HG02943 (cell line): ENCODE data around the gene DGKH.
"Not testable (repeated sequence)": the region's sequence is repeated elsewhere in the genome, so short reads cannot be mapped to it uniquely, and the experiment has no call there.

Experiments used
- ATAC-seq: cut with Tn5 transposase; IDR thresholded peaks from one replicate; pipeline ENCODE4 v1.9.1; 2021; ENCODE audit warnings: mild to moderate bottlenecking, low read depth, moderate library complexity; ENCODE audit not compliant: unreplicated experiment

Gene DGKH

DNA sequence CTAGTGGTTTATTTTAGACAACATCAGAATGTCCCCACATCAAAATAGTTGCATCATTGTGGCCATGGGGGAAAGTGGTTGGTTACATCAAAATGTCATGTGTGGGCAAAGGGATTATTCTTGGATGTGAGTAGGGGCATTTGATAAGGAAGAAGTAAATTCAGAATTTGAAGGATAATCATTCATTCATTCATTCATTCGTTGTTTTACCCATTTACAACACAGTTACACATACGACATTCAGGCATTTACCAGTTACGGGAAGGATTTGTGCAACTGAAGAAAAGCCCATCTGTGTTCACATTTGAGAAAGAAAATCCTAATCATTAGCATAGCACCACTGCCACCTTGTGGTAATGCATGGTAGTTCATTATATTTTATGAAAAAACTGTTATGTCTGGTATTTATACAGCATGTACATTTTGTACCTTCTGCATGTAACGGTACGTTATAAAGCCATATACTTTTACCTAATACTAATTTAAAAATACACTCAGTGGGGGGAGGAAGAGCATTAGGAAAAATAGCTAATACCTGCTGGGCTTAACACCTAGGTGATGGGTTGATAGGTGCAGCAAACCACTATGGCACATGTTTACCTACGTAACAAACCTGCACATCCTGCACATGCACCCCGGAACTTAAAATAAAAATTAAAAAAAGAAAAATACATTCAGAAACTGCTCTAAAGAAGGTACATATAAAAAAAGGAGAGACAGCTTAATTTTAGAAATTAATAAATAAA is 62.1 kb downstream of the DGKH start:
- no peak for ATAC-seq

DNA sequence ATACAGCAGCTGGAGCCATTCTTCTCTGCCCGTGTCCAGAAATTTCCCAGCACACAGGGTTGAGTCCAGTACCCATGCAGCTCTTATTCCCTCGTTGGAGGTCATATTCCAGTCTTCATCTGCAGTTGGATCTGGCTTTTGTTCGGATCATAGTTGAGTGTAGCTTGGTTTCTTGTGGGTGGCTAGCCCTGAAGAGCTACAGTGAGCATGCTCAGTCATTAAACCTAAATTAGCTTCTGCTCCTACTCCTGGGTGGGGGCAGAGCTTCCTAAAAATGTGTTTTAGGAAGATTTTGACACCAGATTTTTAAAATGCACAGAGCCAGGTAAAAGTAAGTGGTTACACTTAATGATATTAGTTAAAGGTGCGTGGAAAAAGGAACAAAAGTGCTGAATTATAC is 64.4 kb downstream of the DGKH start:
- no peak for ATAC-seq

DNA sequence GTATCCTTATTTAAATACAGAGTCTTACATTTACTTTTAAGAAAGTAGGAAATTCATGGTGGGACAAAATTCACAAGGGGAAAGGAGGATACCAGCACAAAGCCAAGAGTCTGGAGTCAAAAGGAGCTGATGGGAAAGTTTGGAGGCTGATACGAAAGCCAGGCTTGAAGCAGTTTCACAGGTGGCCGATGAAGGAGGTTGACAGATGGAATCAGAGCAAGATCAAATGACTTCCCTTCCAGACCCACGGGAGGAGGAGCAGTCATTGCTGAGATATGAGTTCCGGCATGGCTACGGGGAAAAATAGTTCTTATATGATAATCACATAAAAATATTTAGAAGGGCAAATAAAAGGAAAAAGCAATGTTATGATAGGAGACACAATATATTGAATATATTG is 65.0 kb downstream of the DGKH start:
- ATAC-seq, result no peak

DNA sequence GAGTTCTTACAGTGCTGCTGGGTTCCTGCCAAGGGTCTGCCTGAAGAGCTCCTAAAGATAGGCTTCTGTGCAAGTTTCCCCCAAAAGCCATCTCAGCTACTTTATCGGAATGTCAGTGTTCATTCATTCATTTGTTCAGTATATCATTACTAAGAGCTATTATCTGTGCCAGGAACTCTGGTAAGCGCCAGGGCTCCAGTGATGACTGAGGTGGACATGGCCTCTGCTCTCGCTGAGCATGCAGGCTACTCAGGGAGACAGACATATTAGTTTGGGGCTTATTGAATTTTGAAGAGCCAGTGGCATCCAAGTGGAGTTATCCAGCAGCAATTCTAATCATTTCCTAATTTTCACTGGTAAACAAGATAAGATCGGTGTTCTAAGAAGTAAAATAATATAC is 65.8 kb downstream of the DGKH start:
- ATAC-seq, result no peak

DNA sequence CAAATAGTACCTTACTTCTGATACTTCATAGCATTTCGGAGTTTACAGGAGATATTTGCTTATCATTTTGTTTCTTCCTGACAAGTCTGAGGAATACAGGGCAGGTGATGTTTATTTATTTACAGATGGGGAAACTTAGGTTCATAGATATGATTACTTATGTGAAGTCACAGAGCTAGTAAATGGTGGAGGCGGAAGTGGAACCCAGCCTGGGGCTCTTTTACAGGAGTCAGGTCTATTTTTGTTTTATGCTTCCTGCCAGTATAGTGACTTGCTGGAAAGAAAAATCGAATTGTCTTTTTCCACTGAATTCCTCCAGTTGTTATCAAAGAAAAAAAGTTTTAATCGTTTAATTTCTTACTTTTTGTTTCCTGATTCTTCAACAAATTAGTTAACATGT is 66.5 kb downstream of the DGKH start:
- no peak for ATAC-seq

DNA sequence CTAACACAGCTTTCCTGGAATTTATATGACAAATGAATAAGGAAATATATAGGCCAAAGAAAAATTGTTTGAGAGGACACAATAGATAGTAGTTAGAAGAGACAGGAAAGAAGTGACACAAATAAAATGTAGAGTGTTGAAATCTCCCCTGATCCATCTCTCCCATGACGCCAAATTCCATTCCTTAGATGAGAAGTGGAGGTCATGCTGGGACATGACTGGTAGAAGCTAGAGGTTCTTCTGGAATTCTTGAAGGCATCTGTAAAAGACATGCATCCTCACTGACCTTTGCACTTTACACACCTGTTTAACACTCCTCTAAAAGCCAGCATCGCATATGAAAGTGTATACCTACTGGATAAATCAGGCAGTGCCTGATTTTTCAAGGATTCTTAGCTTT is 67.8 kb downstream of the DGKH start:
- ATAC-seq, result no peak

DNA sequence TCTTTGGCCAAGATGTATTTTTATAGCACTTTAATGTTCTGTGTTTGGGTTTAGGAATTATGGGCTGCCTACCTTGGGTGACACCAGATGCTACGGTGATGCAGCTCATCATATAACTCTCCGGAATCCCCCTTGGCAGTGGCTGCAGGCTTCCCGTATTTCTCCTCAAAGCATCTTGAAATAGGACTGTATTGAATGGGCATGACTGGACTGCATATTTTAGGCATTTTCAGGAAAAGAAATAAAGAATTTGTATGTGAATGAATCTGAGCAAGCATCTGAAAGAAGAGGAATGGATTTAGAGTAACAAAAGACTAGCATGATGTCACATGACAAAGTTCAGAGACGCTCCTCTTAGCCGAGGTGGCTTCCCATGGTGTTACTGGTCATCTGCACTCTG is 70.6 kb downstream of the DGKH start:
- ATAC-seq, result no peak

DNA sequence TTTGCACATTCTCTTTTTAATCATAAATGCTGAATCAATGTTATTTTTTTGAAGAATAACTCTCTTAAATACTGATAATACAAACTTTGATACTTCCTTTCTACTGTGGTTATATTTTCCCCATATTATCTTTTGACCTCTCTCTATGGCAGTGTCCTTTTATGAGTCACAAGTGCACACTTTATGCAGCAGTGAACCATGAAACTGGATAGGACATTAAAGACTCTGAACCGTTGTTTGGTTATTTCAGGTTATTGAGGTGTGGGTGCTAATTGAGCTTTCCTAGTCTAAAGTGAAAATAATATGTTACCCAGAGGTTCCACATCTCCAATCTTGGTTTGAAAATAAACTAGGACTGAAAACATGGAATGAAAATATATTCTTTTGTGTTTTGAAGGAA is 71.4 kb downstream of the DGKH start:
- no peak for ATAC-seq

DNA sequence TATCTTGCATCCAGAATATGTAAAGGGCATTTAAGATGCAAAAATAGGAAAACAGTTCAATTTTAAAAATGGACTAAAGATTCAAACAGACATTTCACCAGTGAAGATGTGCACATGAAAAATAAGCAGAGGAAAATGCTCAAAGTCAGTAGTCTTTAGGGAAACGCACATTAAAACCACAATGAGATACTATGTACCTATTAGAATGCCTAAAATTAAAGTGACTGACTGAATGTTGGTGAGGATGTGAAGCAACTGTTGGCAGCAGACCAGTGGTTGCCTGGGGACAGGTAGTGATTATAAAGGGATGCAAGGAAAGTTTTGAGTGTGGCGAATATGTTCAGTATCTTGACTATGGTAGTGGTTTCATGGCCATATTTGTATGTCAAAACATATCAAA is 75.2 kb downstream of the DGKH start:
- ATAC-seq, result no peak

DNA sequence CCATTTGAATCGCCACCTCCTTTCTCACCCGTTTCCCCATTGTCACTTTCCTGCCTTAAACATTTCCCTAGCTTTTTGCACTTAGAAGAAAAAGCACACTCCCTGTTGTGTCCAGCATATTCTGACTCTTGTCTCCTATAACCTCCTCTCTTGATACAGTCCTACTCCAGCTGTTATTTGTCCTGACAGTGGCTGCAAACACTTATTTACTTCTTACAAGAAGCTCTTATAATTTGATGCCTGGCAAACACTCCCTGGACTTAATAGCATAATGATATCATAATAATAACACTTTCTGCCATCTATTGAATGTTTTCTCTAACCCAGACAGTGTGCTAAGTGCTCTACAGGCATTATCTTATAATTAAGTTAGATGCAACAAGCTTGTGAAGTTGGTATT is 76.6 kb downstream of the DGKH start:
- no peak for ATAC-seq

DNA sequence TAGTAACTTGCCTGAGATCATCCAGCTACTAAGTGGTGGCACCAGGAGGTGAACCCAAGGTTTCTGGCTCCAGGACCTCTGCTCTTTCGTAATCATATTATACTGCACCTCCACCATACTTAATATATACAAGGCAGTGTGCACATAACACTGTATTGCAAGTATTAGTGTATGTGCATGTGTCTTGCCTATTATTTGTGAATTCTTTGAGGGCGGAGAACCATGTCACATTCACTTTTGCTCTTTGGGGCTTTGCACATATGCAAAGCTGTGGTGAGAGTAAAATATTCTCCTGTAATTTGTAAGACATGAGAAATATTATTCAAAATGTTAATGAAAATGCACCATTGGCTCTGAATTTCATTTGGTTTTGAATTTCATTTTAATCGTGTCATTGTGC is 78.6 kb downstream of the DGKH start:
- ATAC-seq, result no peak

DNA sequence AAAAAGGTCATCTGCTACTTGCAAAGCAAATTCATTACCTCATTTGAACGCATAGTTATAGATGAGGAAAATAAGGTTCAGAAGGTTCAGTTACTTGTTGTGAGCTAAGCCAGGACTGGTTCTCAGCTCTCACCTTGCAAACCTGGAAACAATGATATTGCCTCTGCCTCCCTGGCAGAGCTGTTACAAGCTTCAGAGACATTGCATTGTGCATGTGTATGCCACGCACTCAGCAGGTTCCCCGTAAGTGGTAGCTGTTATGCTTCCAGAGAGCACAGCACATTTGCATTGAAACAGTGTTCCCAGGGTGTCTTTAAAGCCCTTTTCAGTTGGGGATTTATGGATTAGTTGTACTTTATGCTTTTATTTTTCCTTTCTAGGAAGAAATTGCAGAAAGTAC is 80.6 kb downstream of the DGKH start:
- no peak for ATAC-seq

DNA sequence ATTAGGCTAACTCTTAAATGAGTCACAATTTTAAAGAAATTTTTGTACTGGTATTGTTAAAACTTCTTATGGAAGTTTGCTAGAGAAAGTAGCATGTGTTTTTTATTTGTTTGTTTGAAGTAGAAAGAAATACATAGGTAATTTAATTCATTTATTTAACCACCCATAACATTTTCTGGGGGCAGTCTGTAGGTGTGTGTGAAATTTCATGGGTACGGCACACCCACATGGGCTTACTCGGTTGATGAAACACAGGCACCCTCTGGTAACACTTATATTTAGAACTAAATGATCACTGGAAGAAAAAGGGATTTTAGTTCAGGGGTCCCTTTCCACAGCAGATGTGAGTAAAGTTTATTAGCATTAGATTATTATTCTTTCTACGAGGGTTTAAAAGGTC is 88.1 kb downstream of the DGKH start:
- ATAC-seq, result no peak

DNA sequence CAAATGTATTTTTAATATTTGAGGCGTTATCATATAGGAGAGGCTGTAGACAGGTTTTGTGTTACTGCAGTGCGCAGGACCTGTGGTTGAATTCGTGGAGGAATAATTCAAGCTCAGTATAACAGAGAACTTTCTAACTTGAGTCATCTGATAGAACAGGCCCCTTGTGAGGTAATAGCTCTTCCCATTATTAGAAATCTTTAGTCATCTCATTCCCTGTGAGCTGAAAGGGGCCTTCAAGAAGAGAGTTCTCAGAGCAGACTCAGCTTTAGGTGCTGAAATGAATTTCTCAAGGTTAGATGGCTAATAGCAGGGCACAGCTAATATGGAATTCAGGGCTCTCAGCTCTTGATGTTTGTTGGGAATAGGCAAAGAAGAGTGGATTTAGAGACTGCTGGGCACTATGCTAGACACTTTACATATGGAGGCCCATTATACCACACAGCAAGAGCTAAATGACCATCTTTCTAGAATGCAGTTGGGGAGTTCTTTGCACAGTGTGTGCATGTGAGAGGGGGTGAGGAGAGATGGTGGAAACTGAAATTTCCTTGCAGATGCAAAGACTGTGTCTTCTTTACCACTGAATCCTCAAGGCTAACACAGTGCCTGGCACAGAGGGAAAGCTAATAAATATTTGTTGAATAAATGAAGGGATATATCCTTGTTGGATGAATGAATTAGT is 89.5 kb downstream of the DGKH start:
- no peak for ATAC-seq

DNA sequence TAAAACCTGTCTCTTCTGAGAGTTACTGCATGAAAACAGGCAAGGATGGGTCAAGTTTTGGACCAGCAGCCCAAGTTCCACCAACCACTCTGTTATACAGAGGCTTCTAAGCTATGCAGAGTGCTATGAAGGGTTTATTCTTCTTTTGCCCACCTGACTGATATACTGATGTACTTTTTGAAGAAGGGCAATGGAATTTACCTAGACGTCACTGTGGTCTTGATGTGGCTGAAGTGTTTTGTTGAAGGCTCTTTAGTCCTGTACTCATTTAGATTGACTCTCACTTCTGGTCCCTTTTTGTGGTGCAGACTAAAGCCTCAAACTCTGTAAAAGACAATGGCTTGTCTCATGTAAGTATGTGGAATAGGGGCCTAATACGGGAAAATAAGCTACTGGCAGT is 92.0 kb downstream of the DGKH start:
- ATAC-seq, result no peak

DNA sequence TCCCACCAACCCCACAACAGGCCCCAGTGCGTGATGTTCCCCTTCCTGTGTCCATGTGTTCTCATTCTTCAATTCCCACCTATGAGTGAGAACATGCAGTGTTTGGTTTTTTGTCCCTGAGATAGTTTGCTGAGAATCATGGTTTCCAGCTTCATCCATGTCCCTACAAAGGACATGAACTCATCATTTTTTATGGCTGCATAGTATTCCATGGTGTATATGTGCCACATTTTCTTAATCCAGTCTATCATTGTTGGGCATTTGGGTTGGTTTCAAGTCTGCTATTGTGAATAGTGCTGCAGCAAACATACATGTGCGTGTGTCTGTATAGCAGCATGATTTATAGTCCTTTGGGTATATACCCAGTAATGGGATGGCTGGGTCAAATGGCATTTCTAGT is 92.6 kb downstream of the DGKH start:
- not testable (repeated sequence) for ATAC-seq

DNA sequence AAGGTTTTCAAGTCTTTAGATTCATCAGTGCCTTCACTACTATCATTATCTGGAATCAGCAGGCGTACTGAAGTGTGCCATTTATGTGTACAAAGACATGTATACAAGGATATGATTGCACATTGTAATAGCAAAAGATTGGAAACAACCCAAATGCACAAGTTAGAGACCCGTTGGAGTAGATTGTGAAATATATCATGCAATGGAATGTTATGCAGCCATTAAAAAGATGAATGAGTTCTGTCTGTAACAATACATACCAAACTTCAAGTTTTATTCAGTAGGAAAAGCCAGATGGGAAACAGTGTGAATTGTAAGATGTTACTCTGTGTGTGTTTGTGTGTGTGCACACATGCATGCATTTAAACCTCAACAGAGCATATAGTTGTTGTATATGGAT is 97.9 kb downstream of the DGKH start:
- no peak for ATAC-seq

DNA sequence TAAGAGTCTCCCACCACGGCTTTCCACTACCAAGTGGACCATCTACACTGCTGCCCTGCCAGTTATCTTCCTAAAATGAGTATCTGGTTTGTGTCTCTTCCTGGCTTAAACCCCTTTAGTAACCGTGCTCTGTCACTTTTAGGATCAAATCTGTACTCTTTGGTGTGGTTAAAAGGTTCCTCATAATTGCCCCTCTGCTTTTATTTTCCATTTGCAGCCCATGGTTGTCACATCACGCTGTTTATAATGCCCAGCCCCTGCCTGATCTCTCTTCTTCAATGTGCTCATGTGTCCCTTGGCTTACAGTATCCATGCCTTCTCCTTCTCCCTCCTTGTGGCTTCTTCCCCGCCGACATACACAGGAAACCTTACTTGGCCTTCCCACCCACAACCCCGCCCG is 100.1 kb downstream of the DGKH start:
- ATAC-seq, result no peak

DNA sequence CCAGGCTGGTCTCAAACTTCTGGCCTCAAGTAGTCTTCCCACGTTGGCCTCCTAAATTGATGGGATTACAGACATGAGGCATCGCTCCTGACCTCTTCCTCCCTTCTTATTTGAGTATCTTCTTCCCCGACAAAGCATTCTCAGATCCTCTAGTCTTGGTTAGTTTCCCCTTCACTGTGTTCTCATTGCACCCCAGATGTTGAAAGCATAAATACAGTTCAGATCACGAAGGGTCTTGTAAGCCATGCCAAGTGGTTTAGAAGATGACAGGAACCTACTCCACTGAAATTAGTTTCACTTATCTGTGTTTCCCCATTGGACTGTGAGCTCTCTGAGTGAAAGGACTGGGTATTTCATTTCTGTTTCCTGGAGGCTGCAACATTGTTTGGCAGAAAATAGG is 100.7 kb downstream of the DGKH start:
- no peak for ATAC-seq

DNA sequence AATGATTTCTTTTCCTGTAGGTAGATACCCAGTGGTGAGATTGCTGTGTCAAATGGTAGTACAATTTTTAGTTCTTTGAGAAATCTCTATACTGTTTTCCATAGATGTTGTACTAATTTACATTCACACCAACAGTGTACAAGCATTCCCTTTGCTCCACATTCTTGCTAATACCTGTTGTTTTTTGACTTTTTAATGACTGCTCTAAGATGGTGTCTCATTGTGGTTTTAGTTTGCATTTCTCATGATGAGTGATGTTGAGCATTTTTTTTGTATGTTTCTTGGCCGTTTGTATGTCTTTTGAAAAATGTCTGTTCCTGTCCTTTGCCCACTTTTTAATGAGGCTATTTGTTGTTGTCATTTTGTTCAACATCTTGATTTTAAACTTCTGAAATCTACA is 103.3 kb downstream of the DGKH start:
- no peak for ATAC-seq

DNA sequence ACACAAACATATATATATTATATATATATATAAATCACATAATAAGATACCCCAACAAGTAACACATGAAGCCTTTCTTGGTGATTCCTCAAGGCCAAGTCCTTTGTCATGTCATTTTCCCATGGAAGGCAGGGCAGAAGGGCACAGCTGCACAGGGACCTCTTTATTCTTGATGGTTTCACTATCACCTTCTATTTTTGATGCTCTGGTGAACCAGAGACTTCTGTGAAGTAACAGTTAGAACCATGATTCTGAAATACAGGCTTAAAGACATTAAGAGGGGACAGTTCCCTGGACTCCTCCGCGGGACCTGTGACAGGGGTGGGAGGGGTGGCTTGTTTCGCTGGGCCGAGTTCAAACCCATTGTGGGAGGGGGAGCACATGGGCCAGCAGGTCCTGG is 104.0 kb downstream of the DGKH start:
- no peak for ATAC-seq
